NCI-H226 (cell line): ENCODE measurements around the gene FAM120B.

Source experiments
- DNase-seq: peaks from one replicate; pipeline ENCODE4 v3.0.0-alpha.2; 2015

FAM120B gene

GRCh38 chr6:170363255-170363654 is 56.7 kb downstream of the FAM120B start:
- no peak for DNase-seq

- DNase-seq = no peak
Observed at GRCh38 chr6:170365121-170365520, 58.6 kb downstream of the FAM120B start.

- no peak for DNase-seq
Observed at GRCh38 chr6:170365593-170365992, 59.0 kb downstream of the FAM120B start.

GRCh38 chr6:170366248-170366960 is 59.8 kb downstream of the FAM120B start:
- no peak for DNase-seq

- DNase-seq = no peak
Observed at GRCh38 chr6:170367241-170367640, 60.7 kb downstream of the FAM120B start.

- no peak for DNase-seq
Observed at GRCh38 chr6:170368544-170368943, 62.0 kb downstream of the FAM120B start.

GRCh38 chr6:170369403-170369802 is 62.8 kb downstream of the FAM120B start:
- DNase-seq = no peak

- DNase-seq = no peak
Observed at GRCh38 chr6:170370416-170370815, 63.9 kb downstream of the FAM120B start.

GRCh38 chr6:170371080-170371479 is 64.5 kb downstream of the FAM120B start:
- DNase-seq = no peak

GRCh38 chr6:170371588-170371987 is 65.0 kb downstream of the FAM120B start:
- DNase-seq = no peak

GRCh38 chr6:170372380-170373325 is 66.1 kb downstream of the FAM120B start:
- DNase-seq = no peak

- no peak for DNase-seq
Observed at GRCh38 chr6:170374571-170375444, 68.2 kb downstream of the FAM120B start.

- no peak for DNase-seq
Observed at GRCh38 chr6:170375661-170376060, 69.1 kb downstream of the FAM120B start.

- DNase-seq = no peak
Observed at GRCh38 chr6:170376386-170377043, 70.0 kb downstream of the FAM120B start.

GRCh38 chr6:170378502-170378901 is 71.9 kb downstream of the FAM120B start:
- DNase-seq = no peak

GRCh38 chr6:170381562-170381961 is 75.0 kb downstream of the FAM120B start:
- no peak for DNase-seq

- DNase-seq = no peak
Observed at GRCh38 chr6:170383466-170384035, 77.0 kb downstream of the FAM120B start.

- DNase-seq = no peak
Observed at GRCh38 chr6:170385506-170385905, 78.9 kb downstream of the FAM120B start.

GRCh38 chr6:170388113-170388512 is 81.6 kb downstream of the FAM120B start:
- DNase-seq = no peak

- DNase-seq = no peak
Observed at GRCh38 chr6:170393033-170393432, 86.5 kb downstream of the FAM120B start.

- no peak for DNase-seq
Observed at GRCh38 chr6:170393807-170394399, 87.3 kb downstream of the FAM120B start.

GRCh38 chr6:170394980-170395379 is 88.4 kb downstream of the FAM120B start:
- no peak for DNase-seq
